HG03521 (cell line): ENCODE results near the gene HTT.
"Not testable (repeated sequence)": the region's sequence is repeated elsewhere in the genome, so short reads cannot be mapped to it uniquely, and the experiment has no call there.

Experiments
- ATAC-seq: cut with Tn5 transposase; IDR thresholded peaks from one replicate; pipeline ENCODE4 v1.9.1; 2021; ENCODE audit warnings: mild to moderate bottlenecking, moderate library complexity; ENCODE audit not compliant: unreplicated experiment

Gene HTT

GRCh38 chr4:3158841-3159240 lies 84.4 kb downstream of the HTT start:
- no peak for ATAC-seq

- no peak for ATAC-seq
Observed at GRCh38 chr4:3160438-3160837, 86.0 kb downstream of the HTT start.

- not testable (repeated sequence) for ATAC-seq
Observed at GRCh38 chr4:3161044-3161443, 86.6 kb downstream of the HTT start.

GRCh38 chr4:3166434-3166833 lies 92.0 kb downstream of the HTT start:
- not testable (repeated sequence) for ATAC-seq

GRCh38 chr4:3168029-3168428 lies 93.5 kb downstream of the HTT start:
- ATAC-seq = no peak

GRCh38 chr4:3174371-3175338 lies 100.2 kb downstream of the HTT start:
- ATAC-seq = no peak

- no peak for ATAC-seq
Observed at GRCh38 chr4:3176367-3177229, 102.1 kb downstream of the HTT start.

GRCh38 chr4:3177426-3177825 lies 102.9 kb downstream of the HTT start:
- ATAC-seq = no peak

GRCh38 chr4:3177905-3178304 lies 103.4 kb downstream of the HTT start:
- no peak for ATAC-seq

GRCh38 chr4:3178351-3178750 lies 103.9 kb downstream of the HTT start:
- no peak for ATAC-seq

GRCh38 chr4:3179126-3179706 lies 104.7 kb downstream of the HTT start:
- no peak for ATAC-seq

GRCh38 chr4:3183008-3183407 lies 108.5 kb downstream of the HTT start:
- no peak for ATAC-seq

- no peak for ATAC-seq
Observed at GRCh38 chr4:3184725-3185124, 110.2 kb downstream of the HTT start.

GRCh38 chr4:3186609-3187008 lies 112.1 kb downstream of the HTT start:
- no peak for ATAC-seq

- no peak for ATAC-seq
Observed at GRCh38 chr4:3188118-3188517, 113.6 kb downstream of the HTT start.

GRCh38 chr4:3189459-3189858 lies 115.0 kb downstream of the HTT start:
- ATAC-seq = no peak

- ATAC-seq = no peak
Observed at GRCh38 chr4:3190549-3190948, 116.1 kb downstream of the HTT start.

- ATAC-seq = no peak
Observed at GRCh38 chr4:3192188-3192587, 117.7 kb downstream of the HTT start.

GRCh38 chr4:3192827-3193226 lies 118.3 kb downstream of the HTT start:
- no peak for ATAC-seq

GRCh38 chr4:3193531-3194203 lies 119.2 kb downstream of the HTT start:
- no peak for ATAC-seq
